Lower lobe of right lung (tissue), 2 donors: ENCODE measurements around the gene MAP1B. TPM values are rescaled to one million over a fixed set of nuclear protein-coding genes. Genes with fewer than 3 reads are reported as not detected.

Experiments
- ATAC-seq, 2 donors: fragments of 200-7000 bp; cut with Tn5 transposase; one replicate each; pipeline ENCODE4 v1.9.1; 2020 to 2022; ENCODE audit warnings: mild to moderate bottlenecking in 2 of 2, moderate library complexity in 2 of 2
- DNase-seq: peaks from one replicate; pipeline ENCODE4 v3.0.0-alpha.2; 2020
- H3K27ac ChIP-seq: fragments of 200-600 bp; one replicate; pipeline ENCODE4 v1.8.0; 2022
- H3K27me3 ChIP-seq: fragments of 200-600 bp; one replicate; pipeline ENCODE4 v1.8.0; 2022; ENCODE audit warnings: low read depth
- H3K36me3 ChIP-seq: fragments of 200-600 bp; one replicate; pipeline ENCODE4 v1.8.0; 2022; ENCODE audit warnings: mild to moderate bottlenecking
- H3K4me1 ChIP-seq: fragments of 200-600 bp; one replicate; pipeline ENCODE4 v1.8.0; 2022
- H3K4me3 ChIP-seq: fragments of 200-600 bp; one replicate; pipeline ENCODE4 v1.8.0; 2022; ENCODE audit warnings: mild to moderate bottlenecking
- H3K9me3 ChIP-seq: fragments of 200-600 bp; one replicate; pipeline ENCODE4 v1.8.0; 2022
- CTCF ChIP-seq: fragments of 200-600 bp; IDR thresholded peaks from one replicate; pipeline ENCODE4 v1.8.0; 2022; ENCODE audit warnings: antibody characterized with exemption, mild to moderate bottlenecking
- intact Hi-C: fragments of 100-400 bp; cut with DNase I; formaldehyde crosslinking; loops from one replicate; pipeline ENCODE4 v1.11.0; 2022
- microRNA-seq: library from miRNA; unstranded; fragments of <30 nt; microRNA quantifications from one replicate; pipeline ENCODE4 v1.2.0, GENCODE V29; 2020; ENCODE audit warnings: borderline number of aligned reads
- total RNA-seq: library from RNA; stranded (reverse); fragmentation: NEBNext Ultra II Directional; extraction: Animal tissue kit (Norgen Biotek cat#: 25700); gene quantifications from one replicate; pipeline ENCODE4 v1.2.1, GENCODE V29; 2021
- donor health status: DM: no; HTN: yes; CAD: no; lungs with severe emphysema.

Gene MAP1B
- total RNA-seq, 1 donor from 2014 or later = 20.6 TPM

- Histone ChIP-seq H3K27me3 (no peaks in the 10 kb centered on the region), H3K4me3 (no peak overlapping the region), H3K4me1 (no peaks in the 10 kb centered on the region), H3K27ac (no peak overlapping the region), H3K9me3 (no peaks in the 10 kb centered on the region), H3K36me3 (no peaks in the 10 kb centered on the region)
- DNase-seq (no peak), ATAC-seq (no peak)
- TF ChIP-seq CTCF = no peak
- intact Hi-C loops = no loop called here
Measured at GRCh38 chr5:72256536-72256935, 149.3 kb downstream of the MAP1B start.

Small RNA genes within 50 kb of the gene (microRNA-seq; reads per million reads assigned to microRNA genes)
- gene MIR4803 = not detected

Other genes starting within 250 kb of the MAP1B start
- gene MRPS27, start 212.8 kb downstream of the MAP1B start, total RNA-seq = 35.1 TPM
- 5.9 TPM for gene PTCD2, start 212.9 kb downstream of the MAP1B start, total RNA-seq